ENCODE results near the gene FTO. TPM values are rescaled to one million over a fixed set of nuclear protein-coding genes. Genes with fewer than 3 reads are reported as not detected.
A peak's percentile ranks its signal among the peaks of the same experiment; 100 is the strongest.

FTO gene
- total RNA-seq, 1 donor from 2014 or later = 110 TPM

DNA sequence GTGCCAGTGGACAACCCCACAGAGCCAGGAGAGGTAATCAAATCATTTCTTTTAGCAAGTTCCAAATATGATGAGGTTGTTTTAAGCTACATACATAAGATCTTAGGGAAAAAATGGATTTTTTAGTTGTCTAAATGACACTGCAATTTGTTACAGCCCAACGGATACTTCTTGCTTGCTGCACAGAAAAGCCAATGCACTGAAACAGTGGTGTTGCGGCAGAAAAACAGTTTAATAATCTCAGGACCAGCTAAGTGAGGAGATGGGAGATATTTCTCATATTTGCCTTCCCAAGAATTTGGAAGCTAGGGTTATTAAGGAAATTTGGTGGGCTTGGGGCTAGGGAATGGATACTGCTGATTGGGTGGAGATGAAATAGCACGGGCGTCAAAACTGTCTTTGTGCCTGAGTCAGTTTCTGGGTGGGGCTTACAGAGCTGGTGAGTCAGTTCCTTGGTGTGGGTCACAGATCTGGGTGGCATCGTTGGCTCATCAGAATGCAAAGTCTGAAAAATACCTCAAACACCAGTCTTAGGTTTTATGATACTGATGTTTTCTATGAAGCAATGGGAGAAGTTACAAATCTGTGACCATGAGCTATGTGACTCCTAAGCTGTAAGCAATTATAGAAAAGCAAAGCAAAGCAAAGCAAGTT lies 327.3 kb downstream of the FTO start:
- H3K27me3 ChIP-seq = no peaks in the 10 kb centered on the region
- H3K4me1 ChIP-seq = peaks cover 29% of the 10 kb centered on the region
- TF ChIP-seq, protein P1, sequence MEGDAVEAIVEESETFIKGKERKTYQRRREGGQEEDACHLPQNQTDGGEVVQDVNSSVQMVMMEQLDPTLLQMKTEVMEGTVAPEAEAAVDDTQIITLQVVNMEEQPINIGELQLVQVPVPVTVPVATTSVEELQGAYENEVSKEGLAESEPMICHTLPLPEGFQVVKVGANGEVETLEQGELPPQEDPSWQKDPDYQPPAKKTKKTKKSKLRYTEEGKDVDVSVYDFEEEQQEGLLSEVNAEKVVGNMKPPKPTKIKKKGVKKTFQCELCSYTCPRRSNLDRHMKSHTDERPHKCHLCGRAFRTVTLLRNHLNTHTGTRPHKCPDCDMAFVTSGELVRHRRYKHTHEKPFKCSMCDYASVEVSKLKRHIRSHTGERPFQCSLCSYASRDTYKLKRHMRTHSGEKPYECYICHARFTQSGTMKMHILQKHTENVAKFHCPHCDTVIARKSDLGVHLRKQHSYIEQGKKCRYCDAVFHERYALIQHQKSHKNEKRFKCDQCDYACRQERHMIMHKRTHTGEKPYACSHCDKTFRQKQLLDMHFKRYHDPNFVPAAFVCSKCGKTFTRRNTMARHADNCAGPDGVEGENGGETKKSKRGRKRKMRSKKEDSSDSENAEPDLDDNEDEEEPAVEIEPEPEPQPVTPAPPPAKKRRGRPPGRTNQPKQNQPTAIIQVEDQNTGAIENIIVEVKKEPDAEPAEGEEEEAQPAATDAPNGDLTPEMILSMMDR (IDR thresholded peaks at IDR 0.05) = no peak
- no peak for TF ChIP-seq EZH2 (IDR thresholded peaks at IDR 0.05)
- TF ChIP-seq EZH2phosphoT487 (IDR thresholded peaks at IDR 0.05) = no peak
- no peak overlapping the region for H3K27ac Mint-ChIP-seq
- H3K27me3 Mint-ChIP-seq (ENCODE audit: insufficient read depth, low read depth) = peaks cover 2% of the 10 kb centered on the region
- peaks cover 6% of the 10 kb centered on the region for H3K9me3 ChIP-seq (ENCODE audit: low read depth)
- peaks cover 16% of the 10 kb centered on the region for H3K9me3 Mint-ChIP-seq
- no peak overlapping the region for H3K9ac ChIP-seq
- peaks cover 9% of the 10 kb centered on the region for H3K36me3 ChIP-seq
- no peaks in the 10 kb centered on the region for H3K79me2 ChIP-seq (ENCODE audit: low read depth)
- H3K4me2 ChIP-seq = no peak overlapping the region
- peaks cover 6% of the 10 kb centered on the region for H3F3A ChIP-seq (ENCODE audit: low read depth)
- peaks cover 7% of the 10 kb centered on the region for H3K4me1 Mint-ChIP-seq
- no peak overlapping the region for H3K27ac ChIP-seq
- no peak overlapping the region for H3K4me3 Mint-ChIP-seq
- DNase-seq (ENCODE audit: low spot score) = no peak
- peaks cover 16% of the 10 kb centered on the region for H3K36me3 Mint-ChIP-seq
- no peak overlapping the region for H2AFZ ChIP-seq (replicated peaks)
- no peak overlapping the region for H3K4me3 ChIP-seq
- no peaks in the 10 kb centered on the region for H4K20me1 ChIP-seq (ENCODE audit: low read depth)

DNA sequence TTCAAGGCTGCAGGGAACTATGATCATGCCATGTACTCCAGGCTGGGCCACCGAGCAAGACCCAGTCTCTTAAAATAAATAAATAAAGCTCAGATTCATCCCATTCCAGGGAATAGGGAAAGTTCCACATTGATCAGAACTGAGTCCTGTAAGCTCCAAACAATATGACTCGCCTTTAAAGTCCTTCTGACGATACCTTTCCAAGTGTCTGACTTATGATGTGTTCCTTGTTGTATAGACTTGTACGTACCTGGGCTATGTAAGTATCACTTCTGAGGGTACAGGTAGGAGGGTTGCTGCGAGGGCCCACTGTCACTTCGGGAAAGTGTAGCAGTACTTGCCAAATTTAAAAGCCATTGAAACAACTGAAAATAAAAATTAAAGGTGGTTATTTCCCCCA lies 329.8 kb downstream of the FTO start:
- peaks cover 7% of the 10 kb centered on the region for H3K4me1 Mint-ChIP-seq
- Histone ChIP-seq H3K79me2 (ENCODE audit: low read depth) (no peaks in the 10 kb centered on the region), H3K9me3 (ENCODE audit: low read depth) (peaks cover 6% of the 10 kb centered on the region), H4K20me1 (ENCODE audit: low read depth) (no peaks in the 10 kb centered on the region), H3K4me1 (peaks cover 29% of the 10 kb centered on the region), H2AFZ (replicated peaks) (no peak overlapping the region), H3K36me3 (peaks cover 9% of the 10 kb centered on the region), H3K27me3 (no peaks in the 10 kb centered on the region), H3F3A (ENCODE audit: low read depth) (peaks cover 6% of the 10 kb centered on the region), H3K4me2 (no peak overlapping the region), H3K4me3 (no peak overlapping the region), H3K9ac (no peak overlapping the region), H3K27ac (no peak overlapping the region)
- peaks cover 2% of the 10 kb centered on the region for H3K27me3 Mint-ChIP-seq (ENCODE audit: insufficient read depth, low read depth)
- TF ChIP-seq, protein P1 (IDR thresholded peaks at IDR 0.05) = no peak
- no peak for DNase-seq (ENCODE audit: low spot score)
- H3K9me3 Mint-ChIP-seq = peaks cover 18% of the 10 kb centered on the region
- H3K4me3 Mint-ChIP-seq = no peak overlapping the region
- peaks cover 18% of the 10 kb centered on the region for H3K36me3 Mint-ChIP-seq
- no peak overlapping the region for H3K27ac Mint-ChIP-seq

DNA sequence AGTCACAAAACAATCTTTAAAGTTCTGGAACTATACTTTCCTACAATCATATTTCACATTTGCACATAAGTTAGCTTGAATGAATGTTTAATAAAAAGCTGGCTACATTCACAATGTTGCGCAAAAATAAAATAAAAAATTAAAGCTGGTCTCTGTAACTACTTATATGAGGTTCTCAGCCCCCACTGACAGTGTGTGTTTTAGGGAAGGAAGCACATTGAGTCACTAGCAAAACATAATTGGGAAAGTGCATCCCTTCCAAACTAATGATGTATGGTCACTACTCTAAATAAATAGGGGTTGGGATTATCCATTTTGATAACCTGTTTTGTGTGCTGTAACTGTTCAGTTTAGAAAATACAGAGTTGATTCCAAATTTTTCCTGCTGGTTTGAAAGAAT lies 330.7 kb downstream of the FTO start:
- no peaks in the 10 kb centered on the region for H3K27me3 ChIP-seq
- peaks cover 9% of the 10 kb centered on the region for H3K36me3 ChIP-seq
- H3K27ac ChIP-seq = no peak overlapping the region
- peaks cover 20% of the 10 kb centered on the region for H3K4me1 ChIP-seq
- DNase-seq (ENCODE audit: low spot score) = no peak
- H3K4me2 ChIP-seq = peak overlapping the region; percentile 25
- peaks cover 20% of the 10 kb centered on the region for H3K36me3 Mint-ChIP-seq
- H3K4me3 Mint-ChIP-seq = no peak overlapping the region
- TF ChIP-seq EZH2 (IDR thresholded peaks at IDR 0.05) (no peak), EZH2phosphoT487 (IDR thresholded peaks at IDR 0.05) (no peak)
- TF ChIP-seq, protein P1 (IDR thresholded peaks at IDR 0.05) = no peak
- no peak overlapping the region for H3K27ac Mint-ChIP-seq
- H3K79me2 ChIP-seq (ENCODE audit: low read depth) = no peaks in the 10 kb centered on the region
- no peak overlapping the region for H2AFZ ChIP-seq (replicated peaks)
- H4K20me1 ChIP-seq (ENCODE audit: low read depth) = no peaks in the 10 kb centered on the region
- H3K4me1 Mint-ChIP-seq = peaks cover 7% of the 10 kb centered on the region
- H3K9me3 ChIP-seq (ENCODE audit: low read depth) = peaks cover 6% of the 10 kb centered on the region
- peaks cover 18% of the 10 kb centered on the region for H3K9me3 Mint-ChIP-seq
- H3F3A ChIP-seq (ENCODE audit: low read depth) = peaks cover 6% of the 10 kb centered on the region
- H3K9ac ChIP-seq = no peak overlapping the region
- no peak overlapping the region for H3K4me3 ChIP-seq
- H3K27me3 Mint-ChIP-seq (ENCODE audit: insufficient read depth, low read depth) = peaks cover 4% of the 10 kb centered on the region
